Mucosa of rectum (tissue), 2 donors: ENCODE measurements around the gene VASP.

Source experiments
- H3K27ac ChIP-seq, 2 donors: one replicate each; pipeline ENCODE4 v1.7.0; 2013; ENCODE audit warnings: inconsistent platforms in 2 of 2, low read depth in 2 of 2, low read length in 2 of 2
- H3K27me3 ChIP-seq, 2 donors: one replicate each; pipeline ENCODE4 v1.7.0; 2013; ENCODE audit warnings: low read length in 2 of 2; ENCODE audit not compliant: control insufficient read depth in 2 of 2, insufficient read depth in 2 of 2
- H3K36me3 ChIP-seq, 2 donors: one replicate each; pipeline ENCODE4 v1.7.0; 2013; ENCODE audit warnings: low read length in 2 of 2; ENCODE audit not compliant: control insufficient read depth in 2 of 2, insufficient read depth in 2 of 2
- H3K4me1 ChIP-seq, 2 donors: one replicate each; pipeline ENCODE4 v1.7.0; 2013; ENCODE audit warnings: low read length in 2 of 2, mild to moderate bottlenecking in 1 of 2; ENCODE audit not compliant: control insufficient read depth in 2 of 2, insufficient read depth in 2 of 2
- H3K4me3 ChIP-seq, 2 donors: one replicate each; pipeline ENCODE4 v1.7.0; 2013; ENCODE audit warnings: low read length in 2 of 2
- H3K9ac ChIP-seq, 2 donors: one replicate each; pipeline ENCODE4 v1.7.0; 2013; ENCODE audit warnings: low read length in 2 of 2, low read depth in 1 of 2, mild to moderate bottlenecking in 1 of 2
- H3K9me3 ChIP-seq, 2 donors: one replicate each; pipeline ENCODE4 v1.7.0; 2013; ENCODE audit warnings: low read length in 2 of 2; ENCODE audit not compliant: control insufficient read depth in 2 of 2
- donor health status: healthy.
- donor health status: Normal muscosa, but diverticular disease.

Gene VASP

GRCh38 chr19:45526971-45527370 is 19.7 kb downstream of the VASP start:
- Histone ChIP-seq H3K9me3 (no peaks in the 10 kb centered on the region), H3K4me3 (no peak overlapping the region), H3K27me3 (no peaks in the 10 kb centered on the region), H3K27ac (no peak overlapping the region), H3K36me3 (peaks cover 28 to 29% of the 10 kb centered on the region in 2 donors), H3K9ac (no peak overlapping the region), H3K4me1 (peaks cover 9 to 12% of the 10 kb centered on the region in 2 donors)

- Histone ChIP-seq H3K27ac (peak overlapping the region; percentile 23 to 31), H3K36me3 (peaks cover 24 to 26% of the 10 kb centered on the region in 2 donors), H3K27me3 (no peaks in the 10 kb centered on the region), H3K4me3 (no peak overlapping the region), H3K4me1 (peaks cover 9 to 11% of the 10 kb centered on the region in 2 donors), H3K9me3 (no peaks in the 10 kb centered on the region), H3K9ac (no peak overlapping the region)
These were observed 20.5 kb downstream of the VASP start for GRCh38 chr19:45527731-45528130.

- no peaks in the 10 kb centered on the region for H3K27me3 ChIP-seq
- H3K27ac ChIP-seq, result peak overlapping the region; percentile 23 to 31
- H3K9me3 ChIP-seq, result no peaks in the 10 kb centered on the region
- H3K4me3 ChIP-seq, result peak overlapping the region; percentile 60 to 63
- H3K4me1 ChIP-seq, result peaks cover 9 to 11% of the 10 kb centered on the region in 2 donors
- no peak overlapping the region for H3K9ac ChIP-seq
- peaks cover 23% of the 10 kb centered on the region in 2 donors for H3K36me3 ChIP-seq
These were observed 21.0 kb downstream of the VASP start for GRCh38 chr19:45528149-45528743.

- Histone ChIP-seq H3K27ac (peak overlapping the region; percentile 23 to 43), H3K36me3 (peaks cover 20 to 21% of the 10 kb centered on the region in 2 donors), H3K4me1 (peaks cover 8 to 9% of the 10 kb centered on the region in 2 donors), H3K9ac (peak overlapping the region in 1 of 2 donors; percentile 72), H3K4me3 (peak overlapping the region; percentile 60 to 63), H3K27me3 (no peaks in the 10 kb centered on the region), H3K9me3 (no peaks in the 10 kb centered on the region)
These were observed 21.6 kb downstream of the VASP start for GRCh38 chr19:45528744-45529419.

GRCh38 chr19:45529420-45529785 is 22.1 kb downstream of the VASP start:
- Histone ChIP-seq H3K9me3 (no peaks in the 10 kb centered on the region), H3K4me1 (peaks cover 8 to 9% of the 10 kb centered on the region in 2 donors), H3K4me3 (peak overlapping the region; percentile 60 to 63), H3K36me3 (peaks cover 15 to 16% of the 10 kb centered on the region in 2 donors), H3K9ac (peak overlapping the region in 1 of 2 donors; percentile 72), H3K27ac (peak overlapping the region in 1 of 2 donors; percentile 9), H3K27me3 (no peaks in the 10 kb centered on the region)

GRCh38 chr19:45531349-45531748 is 24.1 kb downstream of the VASP start:
- H3K27ac ChIP-seq, result no peak overlapping the region
- no peak overlapping the region for H3K4me3 ChIP-seq
- H3K36me3 ChIP-seq, result peaks cover 3% of the 10 kb centered on the region in 2 donors
- no peaks in the 10 kb centered on the region for H3K27me3 ChIP-seq
- H3K9ac ChIP-seq, result no peak overlapping the region
- no peaks in the 10 kb centered on the region for H3K9me3 ChIP-seq
- peaks cover 8 to 9% of the 10 kb centered on the region in 2 donors for H3K4me1 ChIP-seq

GRCh38 chr19:45539459-45539858 is 32.2 kb downstream of the VASP start:
- Histone ChIP-seq H3K4me3 (no peak overlapping the region), H3K9me3 (no peaks in the 10 kb centered on the region), H3K9ac (no peak overlapping the region), H3K27me3 (no peaks in the 10 kb centered on the region), H3K4me1 (no peaks in the 10 kb centered on the region), H3K27ac (no peak overlapping the region), H3K36me3 (no peaks in the 10 kb centered on the region)

- Histone ChIP-seq H3K9me3 (no peaks in the 10 kb centered on the region), H3K27ac (no peak overlapping the region)
These were observed 35.0 kb downstream of the VASP start for GRCh38 chr19:45542234-45542668.

GRCh38 chr19:45547211-45547770 is 40.0 kb downstream of the VASP start:
- H3K4me3 ChIP-seq, result no peak overlapping the region
- peaks cover 3 to 9% of the 10 kb centered on the region in 2 donors for H3K4me1 ChIP-seq
- H3K36me3 ChIP-seq, result no peaks in the 10 kb centered on the region
- no peaks in the 10 kb centered on the region for H3K27me3 ChIP-seq
- H3K9me3 ChIP-seq, result no peaks in the 10 kb centered on the region
- H3K27ac ChIP-seq, result no peak overlapping the region
- no peak overlapping the region for H3K9ac ChIP-seq

More at GRCh38 chr19:45542234-45542668, 35.0 kb downstream of the VASP start:
- no peak overlapping the region for H3K4me3 ChIP-seq
- no peak overlapping the region for H3K9ac ChIP-seq
- H3K36me3 ChIP-seq, result no peaks in the 10 kb centered on the region
- no peaks in the 10 kb centered on the region for H3K27me3 ChIP-seq
- no peaks in the 10 kb centered on the region for H3K4me1 ChIP-seq

DNA sequence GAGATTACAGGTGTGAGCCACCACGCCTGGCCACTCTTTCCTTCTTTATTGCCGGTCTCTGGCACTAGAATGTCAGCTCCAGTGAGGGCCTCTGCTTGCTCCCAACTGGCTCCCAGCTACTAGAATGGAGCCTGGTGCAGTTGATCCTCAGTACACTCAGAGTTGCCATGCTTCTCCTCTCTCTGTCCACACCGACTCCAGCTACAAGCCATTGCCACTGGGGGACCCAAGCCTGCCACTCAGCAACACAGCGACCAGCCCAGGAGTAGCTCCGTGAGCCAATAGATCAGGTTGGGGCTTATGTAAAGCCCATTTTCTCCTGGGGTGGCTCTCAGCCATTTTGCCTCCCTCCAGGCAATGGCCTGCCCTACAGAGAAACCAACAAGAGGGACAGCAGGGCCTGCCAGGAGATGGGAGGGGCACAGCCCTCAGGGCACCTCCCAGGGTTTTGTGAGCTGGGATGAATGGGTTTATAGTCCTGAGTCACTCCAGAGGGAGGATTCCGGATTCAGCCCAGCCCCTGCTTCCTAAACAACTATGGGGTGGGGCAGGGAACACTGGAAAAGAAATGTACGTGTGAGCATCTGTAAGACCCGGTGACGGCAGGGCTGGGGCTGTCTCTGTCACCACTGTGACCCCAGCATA is 40.8 kb downstream of the VASP start:
- H3K9ac ChIP-seq, result peak overlapping the region in 1 of 2 donors; percentile 58
- H3K4me1 ChIP-seq, result peaks cover 3 to 9% of the 10 kb centered on the region in 2 donors
- H3K27me3 ChIP-seq, result no peaks in the 10 kb centered on the region
- peaks cover 0 to 1% of the 10 kb centered on the region in 2 donors for H3K36me3 ChIP-seq
- H3K4me3 ChIP-seq, result no peak overlapping the region
- H3K27ac ChIP-seq, result peak overlapping the region; percentile 71 to 81
- no peaks in the 10 kb centered on the region for H3K9me3 ChIP-seq
